AG09319 (cell line): ENCODE results near the gene CAMK2B.

Experiments used
- DNase-seq: peaks from one replicate; pipeline ENCODE4 v3.0.0-alpha.2; 2010; ENCODE audit warnings: low read depth; ENCODE audit errors: extremely low read depth
- CTCF ChIP-seq: IDR thresholded peaks from 2 replicates; pipeline ENCODE4 v1.5.1; 2011; ENCODE audit warnings: low read depth, mild to moderate bottlenecking, inconsistent platforms, low read length, moderate library complexity

CAMK2B gene

GRCh38 chr7:44324204-44324480, 1.3 kb downstream of the CAMK2B start:
- TF ChIP-seq CTCF, result no peak
- DNase-seq, result no peak

- DNase-seq, result no peak
- TF ChIP-seq CTCF, result no peak
These were observed 1.8 kb downstream of the CAMK2B start for GRCh38 chr7:44323381-44324203.

- TF ChIP-seq CTCF, result no peak
- no peak for DNase-seq
These were observed 2.6 kb downstream of the CAMK2B start for GRCh38 chr7:44322631-44323363.

GRCh38 chr7:44321796-44322195, 3.6 kb downstream of the CAMK2B start:
- no peak for TF ChIP-seq CTCF
- DNase-seq, result no peak

GRCh38 chr7:44320794-44321371, 4.5 kb downstream of the CAMK2B start:
- TF ChIP-seq CTCF, result no peak
- no peak for DNase-seq

- TF ChIP-seq CTCF, result no peak
- no peak for DNase-seq
These were observed 5.3 kb downstream of the CAMK2B start for GRCh38 chr7:44320141-44320540.

GRCh38 chr7:44318332-44318731, 7.1 kb downstream of the CAMK2B start:
- TF ChIP-seq CTCF, result no peak
- no peak for DNase-seq
